Measurements from ENCODE around the gene KRT34.

- TF ChIP-seq CTCF (IDR thresholded peaks at IDR 0.05; ENCODE audit: low read depth, low read length), result no peak
- no peak for TF ChIP-seq EZH2phosphoT487 (IDR thresholded peaks at IDR 0.05; ENCODE audit: low read depth)
Measured at GRCh38 chr17:41340934-41341861, 40.9 kb downstream of the KRT34 start.
